Stomach (tissue), 4 donors: ENCODE measurements around the gene CD96.

Source experiments
- CTCF ChIP-seq, 7 experiments: fragments of 450-650 bp in 4 of 7; fragments of 200-600 bp in 3 of 7; sonication (generic) in 3 of 7; IDR thresholded peaks; one replicate each; pipeline ENCODE4 v1.5.1; 2016 to 2019; ENCODE audit warnings: antibody characterized with exemption in 7 of 7, control low read depth in 2 of 7, mild to moderate bottlenecking in 1 of 7
- POLR2AphosphoS5 ChIP-seq, 3 donors: sonication (generic); formaldehyde crosslinking; IDR thresholded peaks; one replicate each; pipeline ENCODE4 v1.6.1; 2016; ENCODE audit warnings: antibody characterized with exemption in 3 of 3

- TF ChIP-seq POLR2AphosphoS5 (IDR thresholded peaks at IDR 0.05) (no peak), CTCF (IDR thresholded peaks at IDR 0.05) (no peak)
Observed at GRCh38 chr3:111538681-111539083, 3.3 kb upstream of the CD96 start.
